ENCODE results near the gene SLC34A3.

SLC34A3 gene

GRCh38 chr9:137202966-137203365, 27.7 kb upstream of the SLC34A3 start:
- H3K27me3 ChIP-seq (replicated peaks) = no peaks in the 10 kb centered on the region
- no peaks in the 10 kb centered on the region for H3K36me3 ChIP-seq (replicated peaks)
- H3K27ac ChIP-seq = no peak overlapping the region
- H3K4me3 ChIP-seq (ENCODE audit: low read depth, low read length) = no peak overlapping the region
- TF ChIP-seq CTCF (IDR thresholded peaks at IDR 0.05; ENCODE audit: low read depth, low read length, missing control alignments) = no peak
- in situ Hi-C loops (cut with HindIII; ENCODE audit: low pct_ligation_motif_present, low sequenced_read_pairs) = no loop called here
- DNase-seq = no peak

- DNase-seq = no peak
- H3K4me3 ChIP-seq (ENCODE audit: low read depth, low read length) = peak overlapping the region; percentile 90
- no peak for TF ChIP-seq CTCF (IDR thresholded peaks at IDR 0.05; ENCODE audit: low read depth, low read length, missing control alignments)
- H3K36me3 ChIP-seq (replicated peaks) = no peaks in the 10 kb centered on the region
- no peaks in the 10 kb centered on the region for H3K27me3 ChIP-seq (replicated peaks)
- no peak overlapping the region for H3K27ac ChIP-seq
- in situ Hi-C loops (cut with HindIII; ENCODE audit: low pct_ligation_motif_present, low sequenced_read_pairs) = no loop called here
Measured at GRCh38 chr9:137204731-137205125, 26.0 kb upstream of the SLC34A3 start.

GRCh38 chr9:137205126-137206069, 25.3 kb upstream of the SLC34A3 start, which contains the start of the genes NDOR1 and TMEM203:
NDOR1 (plus strand) TSS chr9:137205700; CDS start chr9:137205778, 78 bp downstream.
TMEM203 (minus strand) TSS chr9:137205648; CDS start chr9:137205414, 234 bp downstream.
- DNase-seq = peak; percentile 71
- Histone ChIP-seq H3K27me3 (replicated peaks) (no peaks in the 10 kb centered on the region), H3K36me3 (replicated peaks) (no peaks in the 10 kb centered on the region), H3K4me3 (ENCODE audit: low read depth, low read length) (peak within 1 kb of the TSS; percentile 90), H3K27ac (peak within 1 kb of the TSS; percentile 73)
- no peak for TF ChIP-seq CTCF (IDR thresholded peaks at IDR 0.05; ENCODE audit: low read depth, low read length, missing control alignments)
- in situ Hi-C loops (cut with HindIII; ENCODE audit: low pct_ligation_motif_present, low sequenced_read_pairs) = no loop called here

- no peaks in the 10 kb centered on the region for H3K36me3 ChIP-seq (replicated peaks)
- in situ Hi-C loops (cut with HindIII; ENCODE audit: low pct_ligation_motif_present, low sequenced_read_pairs) = no loop called here
- TF ChIP-seq CTCF (IDR thresholded peaks at IDR 0.05; ENCODE audit: low read depth, low read length, missing control alignments) = no peak
- H3K27ac ChIP-seq = no peak overlapping the region
- no peak for DNase-seq
- H3K27me3 ChIP-seq (replicated peaks) = no peaks in the 10 kb centered on the region
- peak overlapping the region; percentile 90 for H3K4me3 ChIP-seq (ENCODE audit: low read depth, low read length)
Measured at GRCh38 chr9:137206602-137207001, 24.1 kb upstream of the SLC34A3 start.

- Histone ChIP-seq H3K27ac (no peak overlapping the region), H3K36me3 (replicated peaks) (no peaks in the 10 kb centered on the region), H3K27me3 (replicated peaks) (no peaks in the 10 kb centered on the region), H3K4me3 (ENCODE audit: low read depth, low read length) (no peak overlapping the region)
- no peak for TF ChIP-seq CTCF (IDR thresholded peaks at IDR 0.05; ENCODE audit: low read depth, low read length, missing control alignments)
- in situ Hi-C loops (cut with HindIII; ENCODE audit: low pct_ligation_motif_present, low sequenced_read_pairs) = no loop called here
- no peak for DNase-seq
Measured at GRCh38 chr9:137211532-137211931, 19.2 kb upstream of the SLC34A3 start.
